Measurements from ENCODE around the gene NNAT. TPM values are rescaled to one million over a fixed set of nuclear protein-coding genes. Genes with fewer than 3 reads are reported as not detected.

NNAT gene
- total RNA-seq, 1 donor from 2014 or later = 0.35 TPM

DNA sequence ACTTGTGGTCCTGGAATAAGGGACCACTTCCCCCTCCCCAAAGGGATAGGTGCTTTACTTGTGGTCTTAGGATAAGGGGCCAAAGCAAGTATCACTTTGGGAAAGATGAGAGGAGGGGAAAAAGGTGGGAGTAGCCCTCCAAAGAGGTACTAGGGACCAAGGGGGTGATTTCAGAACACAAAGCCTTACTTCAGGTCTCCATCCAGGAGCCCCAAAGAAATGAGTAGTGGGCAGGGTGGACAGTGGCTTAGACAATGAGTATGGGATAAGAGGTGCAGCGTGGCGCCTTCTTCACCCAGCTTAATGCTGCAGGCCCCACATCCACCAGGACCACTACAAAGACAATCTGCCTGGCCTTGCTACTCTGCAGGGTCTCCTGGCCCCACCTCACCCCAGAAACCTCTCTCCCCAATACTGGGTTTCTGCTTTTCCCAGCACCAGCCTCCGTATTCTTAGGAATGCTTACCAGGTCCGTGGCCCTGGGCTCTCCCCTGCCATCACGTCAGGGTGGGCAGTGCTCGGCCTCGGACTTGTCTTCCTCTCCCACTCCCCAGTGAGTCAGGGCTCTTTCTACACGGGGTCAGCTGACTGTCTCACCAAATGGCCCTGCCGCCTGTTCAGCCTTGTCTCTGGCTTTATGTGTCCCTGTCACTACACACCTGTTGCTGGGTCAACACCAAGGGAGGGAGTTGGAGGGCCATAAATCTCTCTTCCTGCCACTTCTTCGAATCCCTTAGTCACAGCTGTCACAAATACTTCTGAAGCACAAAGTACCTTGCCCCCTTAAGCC is 3.1 kb downstream of the NNAT start:
- no peak for DNase-seq (ENCODE audit: low read depth)

DNA sequence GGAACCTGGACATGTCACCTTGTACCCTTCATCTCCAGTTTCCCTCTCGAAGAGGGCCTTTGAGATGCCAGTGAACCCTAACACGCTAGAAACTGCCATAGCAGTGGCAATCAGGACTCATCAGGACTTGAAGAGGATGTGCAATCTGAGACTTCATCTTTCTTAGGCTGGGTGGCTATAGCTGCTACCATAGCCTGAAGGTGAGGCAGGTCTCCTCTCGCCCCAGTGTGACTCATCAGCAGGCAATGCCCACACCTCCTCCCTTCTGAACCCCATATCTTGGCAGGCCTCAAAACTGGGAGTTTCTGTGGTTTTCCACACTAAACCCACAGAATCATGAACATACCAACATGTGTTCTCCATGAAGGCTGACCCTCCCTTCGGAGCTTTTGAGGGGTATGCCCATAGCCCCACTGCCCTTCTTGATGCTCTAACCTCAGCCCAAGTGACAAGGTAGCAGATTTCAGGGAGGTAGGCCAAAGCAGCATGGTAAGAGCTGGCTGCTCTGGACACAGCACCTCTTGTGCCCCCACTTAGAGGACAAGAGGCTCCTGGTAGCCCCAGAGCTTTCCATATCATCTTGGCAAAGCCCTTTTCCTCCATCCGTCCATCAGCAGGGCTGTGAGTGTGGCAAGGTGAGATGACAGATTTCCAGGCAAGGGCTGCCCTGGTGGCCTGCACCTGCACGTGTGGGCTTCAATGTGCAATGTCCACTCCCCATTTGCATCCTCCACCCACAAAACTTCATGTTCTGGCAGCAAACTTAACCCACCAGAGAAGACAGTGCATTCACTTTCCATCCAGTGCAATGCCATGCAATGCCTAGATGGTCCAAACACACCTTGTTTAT is 4.0 kb downstream of the NNAT start:
- DNase-seq (ENCODE audit: low read depth) = peak; percentile 50

DNA sequence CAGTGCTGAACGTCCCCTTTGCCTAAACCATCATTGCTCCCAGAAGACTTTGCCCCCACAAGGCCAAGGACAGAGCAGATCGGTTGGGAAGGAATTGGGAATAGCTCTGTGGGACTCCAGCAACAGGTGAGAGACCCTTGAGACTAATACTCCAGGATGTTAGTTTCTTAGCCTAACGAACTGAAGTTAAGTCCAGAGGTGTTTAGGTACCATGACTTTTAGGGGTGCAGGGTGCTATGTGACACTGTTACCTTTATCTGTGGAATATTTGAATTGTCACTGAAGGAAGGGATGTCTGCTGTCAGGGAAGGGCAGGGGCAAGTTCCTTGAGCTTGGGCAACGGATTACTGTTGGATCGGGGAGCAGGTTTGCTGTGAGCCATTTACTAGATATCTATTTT is 4.8 kb downstream of the NNAT start:
- no peak for DNase-seq (ENCODE audit: low read depth)

DNA sequence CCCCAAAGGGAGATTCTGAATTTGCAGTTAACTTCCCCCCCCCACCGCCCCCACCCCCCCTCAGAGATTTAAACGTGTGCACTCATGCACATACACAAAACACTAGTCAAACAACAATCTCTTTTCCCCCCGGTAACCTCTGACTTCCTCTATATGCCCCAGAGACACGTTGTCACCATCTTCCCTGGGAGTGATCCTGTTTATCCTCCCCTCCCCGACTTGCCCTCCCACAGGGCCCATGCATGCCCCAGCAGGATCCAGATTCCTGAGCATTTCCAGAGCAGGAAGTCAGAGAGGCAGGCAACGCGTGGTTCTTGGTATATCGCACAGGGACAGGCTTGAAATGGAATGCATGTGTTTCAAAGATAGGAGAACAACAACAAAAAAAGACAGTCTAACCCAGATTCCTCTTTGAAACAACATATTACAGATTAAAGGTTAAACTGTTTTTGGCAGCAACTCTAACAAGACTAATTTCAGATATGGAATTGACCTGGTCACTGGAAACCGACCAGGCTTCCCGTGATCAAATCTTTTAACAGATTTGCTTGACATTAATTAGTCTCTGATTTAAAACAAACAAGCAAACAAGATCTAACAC is 5.3 kb downstream of the NNAT start:
- peak; percentile 43 for DNase-seq (ENCODE audit: low read depth)

DNA sequence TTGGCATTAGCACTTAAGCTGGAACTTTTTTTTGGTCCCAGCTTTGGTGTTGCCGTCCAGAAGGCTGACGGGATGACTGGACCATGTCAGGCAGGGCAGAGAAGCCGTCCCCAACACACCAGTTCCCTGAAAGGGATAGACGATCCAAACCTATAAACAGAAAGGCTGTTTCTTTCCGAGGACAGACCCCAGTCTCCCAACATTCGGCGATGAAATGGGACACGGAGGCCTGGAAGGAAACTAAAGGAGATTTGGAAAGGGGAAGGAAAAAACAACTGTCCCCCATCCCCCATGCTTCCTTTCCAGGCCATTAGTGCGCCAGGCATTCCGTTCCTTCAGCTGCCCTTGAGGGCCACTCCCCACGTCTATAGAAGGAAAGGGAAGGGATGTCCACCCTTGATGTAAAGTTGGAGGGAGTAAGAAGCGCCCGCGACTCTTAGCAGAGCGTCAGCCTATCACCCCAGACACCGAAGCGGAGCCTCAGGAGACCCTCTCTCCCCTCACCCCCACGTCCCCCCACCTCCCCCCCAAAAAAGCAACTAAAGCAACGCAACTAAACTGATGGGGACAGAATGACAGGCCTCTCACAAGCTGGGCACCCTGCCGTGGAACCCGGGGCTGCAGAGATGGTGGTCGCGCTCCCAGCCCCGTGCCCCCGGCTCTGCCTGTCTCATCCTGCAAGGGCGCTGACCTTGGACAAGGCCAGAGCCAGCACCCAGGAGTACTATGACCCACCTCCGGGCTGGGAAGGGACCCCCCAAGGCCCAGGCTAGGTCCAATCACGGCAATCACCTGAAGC is 6.0 kb downstream of the NNAT start:
- no peak for DNase-seq (ENCODE audit: low read depth)

DNA sequence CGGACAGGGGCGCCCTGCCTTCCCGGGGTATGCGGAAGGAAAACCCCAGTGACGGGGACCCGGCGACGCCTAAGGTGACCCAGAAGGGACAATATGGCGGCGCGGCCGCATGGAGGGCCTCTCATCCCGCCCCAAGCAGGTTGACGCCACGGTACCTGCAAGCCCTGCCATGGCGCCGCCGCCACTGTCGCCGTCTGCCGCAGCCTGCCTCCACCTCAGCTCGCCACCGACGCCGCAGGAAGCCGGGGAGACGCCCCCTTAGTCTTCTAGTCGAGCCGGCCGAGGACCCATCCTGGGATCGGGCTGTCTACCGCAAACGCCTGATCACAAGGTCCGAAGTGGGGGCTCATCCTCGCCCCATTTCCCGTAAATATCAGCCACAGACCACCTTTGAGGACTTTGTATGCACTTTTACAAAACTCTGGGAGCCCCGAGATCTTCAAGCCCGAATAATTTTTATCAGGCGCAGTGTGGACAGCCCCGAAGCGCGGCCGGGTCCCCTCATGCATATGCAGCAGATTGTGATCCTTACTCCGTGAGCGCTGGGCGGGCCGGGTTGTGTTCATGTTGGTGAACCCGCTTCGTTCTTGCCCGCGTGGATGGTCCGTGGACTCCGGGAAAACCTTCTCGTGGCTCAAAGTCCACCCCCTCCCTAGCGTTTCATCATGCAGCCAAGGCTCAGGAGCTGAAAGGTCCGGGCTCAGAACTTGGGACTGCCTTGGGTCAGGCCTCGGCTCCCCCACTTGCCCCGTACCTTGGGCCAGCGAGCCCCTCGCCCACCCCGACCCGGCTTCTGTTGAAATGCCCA is 6.8 kb downstream of the NNAT start, which contains the start of gene BLCAP:
Gene BLCAP, minus strand, starts transcription at position 239 of the 808 bp plus-strand sequence. CDS start 8,702 bp downstream, outside the sequence.
- peak; percentile 68 for DNase-seq (ENCODE audit: low read depth)

DNA sequence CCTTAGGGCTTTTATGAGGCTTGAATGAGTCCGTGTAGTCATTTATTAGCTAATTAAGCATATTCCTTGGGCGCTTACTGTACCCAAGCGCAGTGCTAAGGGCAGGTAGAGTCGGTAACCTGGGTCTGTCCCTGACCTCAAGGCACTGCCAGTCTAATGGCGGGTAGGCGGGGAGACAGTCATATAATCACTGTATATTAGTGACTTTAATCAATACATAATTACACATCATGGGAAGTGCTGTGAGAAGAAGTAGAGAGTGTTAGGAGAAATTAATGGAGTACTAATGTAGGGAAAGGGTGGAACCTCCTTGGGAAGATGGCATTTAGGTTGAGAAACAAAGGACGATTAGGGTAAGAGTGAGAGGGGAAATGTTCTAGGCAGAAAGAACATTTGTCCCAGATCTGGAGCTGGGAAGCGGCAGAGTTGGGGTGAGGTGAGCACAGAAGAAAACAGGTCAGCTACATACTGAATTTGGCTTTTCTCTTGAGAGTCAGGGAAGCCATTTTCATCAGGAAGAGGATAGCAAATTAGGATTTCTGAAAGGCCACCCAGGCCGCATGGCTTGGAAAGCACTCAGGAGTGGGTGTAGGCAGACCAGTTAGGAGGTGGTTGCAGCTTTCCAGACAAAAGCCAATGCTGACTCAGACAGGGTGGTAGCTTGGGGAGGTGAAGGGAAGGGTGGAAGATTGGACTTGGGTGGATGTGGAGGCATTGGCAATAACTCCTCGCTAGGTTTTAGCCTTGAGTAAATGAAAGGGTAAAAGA is 7.6 kb downstream of the NNAT start:
- DNase-seq (ENCODE audit: low read depth) = no peak

DNA sequence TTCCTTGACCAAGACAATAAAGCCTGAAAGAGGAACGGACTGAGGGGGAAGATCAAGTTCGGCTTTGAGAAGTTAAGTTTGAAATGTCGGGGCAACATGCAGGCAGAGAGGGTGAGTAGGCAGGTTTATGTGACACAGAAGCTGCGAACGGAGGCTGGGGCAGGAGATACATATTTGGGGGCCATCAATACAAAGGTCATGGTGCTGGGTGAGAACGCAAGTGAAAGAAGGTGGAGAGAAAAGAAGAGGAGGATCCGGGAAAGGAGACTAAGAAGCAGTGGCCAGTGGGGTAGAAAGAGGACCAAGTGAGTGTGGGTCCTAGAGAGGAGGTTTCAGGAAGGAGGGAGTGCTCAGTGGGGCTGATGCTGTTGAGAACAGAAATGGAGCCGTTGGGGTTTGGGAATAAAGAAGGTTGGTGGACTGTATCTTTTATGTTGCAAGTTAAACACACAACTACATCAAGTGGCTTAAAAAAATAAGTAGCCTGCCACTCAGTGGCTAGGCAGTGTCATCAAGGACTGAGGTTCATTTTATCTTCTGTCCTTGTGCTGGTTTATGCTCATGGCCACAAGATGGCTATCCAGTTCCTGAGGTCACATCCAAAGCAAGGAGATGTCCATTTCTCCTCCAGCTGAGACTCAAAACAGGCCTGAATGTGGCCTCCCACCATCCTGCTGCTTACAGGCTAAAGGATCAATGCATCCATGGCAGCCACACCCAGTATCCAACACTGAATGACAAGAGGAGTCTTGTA is 8.3 kb downstream of the NNAT start:
- no peak for DNase-seq (ENCODE audit: low read depth)

DNA sequence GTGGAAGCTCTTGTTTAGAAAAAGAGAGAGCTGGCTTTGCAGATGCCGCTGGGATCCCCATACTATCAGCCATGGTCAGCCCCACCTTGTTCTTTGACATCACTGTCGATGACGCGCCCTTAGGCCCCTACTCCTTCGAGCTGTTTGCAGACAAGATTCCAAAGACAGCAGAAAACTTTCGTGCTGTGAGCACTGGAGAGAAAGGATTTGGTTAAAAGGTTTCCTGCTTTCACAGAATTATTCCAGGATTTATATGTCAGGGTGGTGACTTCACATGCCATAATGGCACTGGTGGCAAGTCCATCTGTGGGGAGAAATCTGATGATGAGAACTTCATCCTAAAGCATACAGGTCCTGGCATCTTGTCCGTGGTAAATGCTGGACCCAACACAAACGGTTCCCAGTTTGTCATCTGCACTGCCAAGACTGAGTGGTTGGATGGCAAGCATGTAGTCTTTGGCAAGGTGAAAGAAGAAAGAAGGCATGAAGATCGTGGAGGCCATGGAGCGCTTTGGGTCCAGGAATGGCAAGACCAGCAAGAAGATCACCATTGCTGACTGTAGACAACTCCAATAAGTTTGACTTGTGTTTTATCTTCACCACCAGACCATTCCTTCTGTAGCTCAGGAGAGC is 9.0 kb downstream of the NNAT start:
- DNase-seq (ENCODE audit: low read depth) = no peak

DNA sequence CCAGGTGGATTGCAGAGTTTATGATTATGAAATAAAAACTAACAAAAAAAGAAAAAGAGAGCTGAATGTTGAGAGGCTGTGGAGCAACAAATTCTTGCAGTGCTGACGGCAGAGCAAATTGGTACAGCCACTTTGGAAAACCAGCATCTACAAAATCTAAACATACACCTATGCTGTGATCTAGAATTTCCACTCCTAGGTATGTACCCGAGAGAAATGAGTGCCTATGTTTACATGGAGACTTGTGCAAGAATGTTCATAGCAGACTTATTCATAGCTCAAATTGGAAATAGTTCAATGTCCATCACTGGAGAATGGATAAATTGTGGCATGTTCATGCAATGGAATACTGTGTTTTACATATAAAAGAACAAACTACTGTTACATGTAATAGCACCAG is 9.6 kb downstream of the NNAT start:
- DNase-seq (ENCODE audit: low read depth) = no peak

DNA sequence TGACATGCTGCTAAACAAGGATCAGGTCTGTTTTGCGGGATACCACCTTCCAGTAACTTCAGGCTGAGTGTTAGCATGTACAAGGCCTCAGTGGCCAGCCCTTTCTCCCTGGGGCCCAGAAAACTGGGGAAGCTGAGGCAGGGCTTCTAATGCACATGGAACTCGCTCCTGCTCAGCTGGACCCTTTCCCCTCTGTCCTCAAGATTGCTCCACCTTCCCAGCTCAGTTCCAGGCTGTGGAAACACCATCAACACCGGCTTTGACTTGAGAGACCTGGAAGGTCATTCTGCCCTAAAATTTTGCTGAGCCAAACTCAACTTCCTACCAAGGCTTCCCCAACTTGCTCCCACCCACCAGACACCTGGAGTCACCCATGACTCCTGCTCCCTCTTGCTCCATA is 10.8 kb downstream of the NNAT start:
- DNase-seq (ENCODE audit: low read depth) = no peak

DNA sequence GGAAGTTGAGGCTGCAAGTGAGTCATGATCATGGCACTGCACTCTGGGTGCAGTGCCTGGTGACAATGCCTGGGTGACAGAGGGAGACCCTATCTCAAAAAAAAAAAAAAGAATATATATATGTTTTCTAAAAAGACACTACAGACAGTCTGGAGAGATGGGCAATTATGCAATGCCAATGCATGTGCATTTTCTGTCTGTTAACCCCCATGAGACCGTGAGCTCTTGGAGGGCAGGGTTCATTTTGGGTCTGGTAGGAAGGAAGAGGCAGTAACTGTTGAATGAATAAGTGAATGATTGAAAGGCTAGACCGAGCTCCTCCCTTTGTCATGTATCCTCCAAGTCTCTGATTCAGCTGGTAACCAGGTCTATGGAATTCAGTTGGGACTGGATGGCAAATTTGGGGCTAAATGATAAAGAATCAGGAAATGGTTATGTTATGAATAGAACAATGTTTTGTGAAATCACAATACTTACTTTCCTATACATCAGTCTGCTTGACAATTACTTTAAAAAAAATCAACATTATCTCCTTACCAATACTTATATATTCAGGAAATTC is 12.2 kb downstream of the NNAT start:
- no peak for DNase-seq (ENCODE audit: low read depth)

DNA sequence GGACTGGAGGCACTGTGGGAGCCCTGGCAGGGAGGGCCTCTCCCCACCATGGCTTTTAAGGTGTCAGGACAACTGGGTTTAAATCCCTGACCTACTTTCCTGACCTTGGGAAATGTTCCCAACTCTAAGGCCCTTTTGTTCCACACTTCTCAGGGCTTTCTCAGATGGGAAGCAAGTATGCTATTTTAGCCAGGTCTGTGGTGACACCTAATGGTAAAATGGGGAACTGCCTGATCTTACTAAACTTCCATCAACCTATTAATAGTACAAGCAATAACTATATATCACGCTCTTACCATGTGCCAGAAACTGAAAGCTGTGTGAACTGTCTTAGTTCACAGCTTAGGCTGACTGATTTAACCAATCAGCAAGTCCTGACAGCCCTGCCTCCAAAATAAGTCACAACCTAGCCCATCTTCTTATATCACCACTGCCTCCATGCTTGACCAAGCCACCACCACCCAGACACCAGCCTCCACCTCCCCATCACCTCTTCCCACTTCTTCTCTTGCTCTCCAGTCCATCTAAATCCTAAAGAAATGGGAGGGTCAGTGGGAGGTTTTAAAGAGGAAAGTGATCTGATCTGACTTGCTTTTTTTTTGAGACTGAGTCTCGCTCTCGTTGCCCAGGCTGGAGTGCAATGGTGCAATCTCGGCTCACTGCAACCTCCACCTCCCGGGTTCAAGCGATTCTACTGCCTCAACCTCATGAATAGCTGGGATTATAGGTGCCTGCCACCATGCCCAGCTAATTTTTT is 13.5 kb downstream of the NNAT start:
- DNase-seq (ENCODE audit: low read depth) = peak; percentile 74

DNA sequence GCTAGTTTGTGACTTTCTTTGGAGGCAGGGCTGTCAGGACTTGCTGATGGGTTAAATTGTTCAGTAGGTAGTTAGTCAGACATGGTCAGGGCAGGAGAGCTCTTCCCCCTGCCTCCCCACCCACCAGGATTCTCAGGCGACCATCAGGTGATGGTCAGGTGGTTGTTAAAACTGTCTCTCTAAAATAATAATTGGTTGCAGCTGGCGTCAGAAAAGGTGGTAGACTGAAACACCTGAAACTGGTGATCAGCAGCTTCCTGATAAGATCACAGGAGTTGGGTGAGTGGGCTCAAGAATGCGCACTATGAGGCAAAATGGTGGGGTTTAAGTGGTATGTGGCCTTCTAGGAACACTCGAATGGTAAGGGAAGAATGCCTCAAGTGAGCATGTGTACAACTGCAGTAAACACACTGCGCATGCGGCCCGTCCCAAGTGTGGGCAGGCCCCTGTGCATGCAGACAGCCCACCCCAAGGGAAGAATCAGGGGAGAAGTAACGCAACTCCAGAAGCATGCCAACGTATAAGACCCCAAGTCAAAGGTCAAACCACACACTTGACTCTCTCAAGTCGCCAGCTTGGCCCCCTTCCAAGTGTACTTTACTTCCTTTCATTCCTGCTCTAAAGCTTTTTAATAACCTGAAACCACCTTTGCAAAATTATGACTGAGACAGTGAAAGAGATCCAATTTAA is 14.5 kb downstream of the NNAT start:
- no peak for DNase-seq (ENCODE audit: low read depth)

DNA sequence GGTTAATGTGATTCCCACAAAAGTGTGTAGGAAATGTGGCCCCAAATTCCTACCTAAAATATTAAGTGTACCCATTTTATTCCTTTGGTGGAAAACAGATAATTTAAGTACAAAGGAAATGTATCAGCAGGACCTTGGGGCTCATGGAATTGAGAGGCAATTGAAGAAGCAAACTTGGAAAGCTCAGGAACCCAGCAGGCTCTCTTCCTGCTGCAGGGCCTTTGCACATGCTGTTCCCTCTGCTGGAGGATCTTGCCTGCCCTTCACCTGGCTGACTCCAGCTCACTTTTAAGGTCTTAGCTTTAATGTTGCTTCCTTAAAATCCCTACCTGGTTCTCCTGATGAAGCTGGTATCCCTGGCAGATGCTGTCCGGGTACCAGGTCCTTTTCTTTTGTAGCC is 16.5 kb downstream of the NNAT start:
- no peak for DNase-seq (ENCODE audit: low read depth)

DNA sequence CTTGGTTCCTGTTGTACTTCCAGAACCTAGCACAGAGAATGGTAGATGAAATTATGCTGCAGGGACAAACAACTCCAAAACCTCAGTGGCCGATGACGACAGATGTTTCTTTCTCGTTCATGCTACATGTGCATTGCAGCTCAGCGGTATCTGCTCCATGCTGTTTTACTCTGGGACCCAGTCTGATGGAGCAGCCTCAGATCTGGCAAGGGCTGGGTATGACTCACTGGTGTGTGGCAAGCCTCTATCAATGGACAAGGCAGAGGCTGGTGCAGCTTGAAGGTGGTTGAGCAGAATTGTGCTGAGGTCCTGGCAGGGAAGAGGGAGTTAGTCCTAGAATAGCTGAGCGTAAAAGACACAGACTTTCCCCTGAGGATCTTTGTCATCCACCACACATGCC is 17.0 kb downstream of the NNAT start:
- DNase-seq (ENCODE audit: low read depth) = peak; percentile 63

DNA sequence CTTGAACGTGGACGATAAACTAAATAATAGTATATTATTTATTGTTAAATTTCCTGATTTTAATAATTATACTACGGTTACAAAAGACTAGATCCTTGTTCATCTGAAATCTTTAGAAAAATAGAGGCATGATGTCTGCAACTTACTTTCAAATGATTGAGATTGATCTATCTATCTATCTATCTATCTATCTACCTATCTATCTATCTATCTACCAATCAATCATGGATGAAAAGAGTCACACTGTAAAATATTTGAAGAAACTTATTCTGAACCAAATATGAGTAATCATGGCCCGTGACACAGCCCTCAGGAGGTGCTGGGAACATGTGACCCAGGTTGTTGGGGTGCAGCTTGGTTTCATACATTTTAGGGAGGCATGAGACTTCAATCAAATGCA is 18.4 kb downstream of the NNAT start:
- no peak for DNase-seq (ENCODE audit: low read depth)

All from renal cortical epithelial cell (primary cell).